Natural killer cell (primary cell): ENCODE measurements around the gene IRS2. TPM values are rescaled to one million over a fixed set of nuclear protein-coding genes. Genes with fewer than 3 reads are reported as not detected.

Source experiments
- ATAC-seq, 3 donors: fragments of 150-1000 bp in 2 of 3; fragments of 200-7000 bp in 1 of 3; cut with Tn5 transposase; 1 replicate in 1 of 3; 2 replicates in 2 of 3; pipeline ENCODE4 v1.10.0; 2021; ENCODE audit warnings: mild to moderate bottlenecking in 2 of 3, moderate library complexity in 2 of 3
- DNase-seq, 2 donors: peaks; one replicate each; pipeline versions ENCODE4 v3.0.0 to v3.0.0-alpha.2; 2013 to 2021; ENCODE audit warnings: mixed read lengths in 1 of 2
- H3K27ac ChIP-seq: one replicate; pipeline ENCODE4 v1.5.1; 2013; ENCODE audit warnings: mild to moderate bottlenecking, low read length
- H3K27me3 ChIP-seq: one replicate; pipeline ENCODE4 v1.6.1; 2013; ENCODE audit warnings: low read length; ENCODE audit not compliant: control insufficient read depth, insufficient read depth
- H3K36me3 ChIP-seq: one replicate; pipeline ENCODE4 v1.6.1; 2013; ENCODE audit warnings: low read length; ENCODE audit not compliant: control insufficient read depth, insufficient read depth
- H3K4me1 ChIP-seq: one replicate; pipeline ENCODE4 v1.6.1; 2013; ENCODE audit warnings: low read length; ENCODE audit not compliant: control insufficient read depth, insufficient read depth
- H3K4me3 ChIP-seq: one replicate; pipeline ENCODE4 v1.5.1; 2013; ENCODE audit warnings: low read length
- H3K9me3 ChIP-seq: one replicate; pipeline ENCODE4 v1.6.1; 2013; ENCODE audit warnings: low read length; ENCODE audit not compliant: control insufficient read depth, insufficient read depth
- H3K27ac Mint-ChIP-seq, 2 donors: one replicate each; pipeline ENCODE4 v1.8.0; 2022; ENCODE audit warnings: mild to moderate bottlenecking in 2 of 2, mixed read lengths in 2 of 2, moderate library complexity in 1 of 2
- H3K27me3 Mint-ChIP-seq, 2 donors: one replicate each; pipeline ENCODE4 v1.8.0; 2022; ENCODE audit warnings: low read depth in 2 of 2, mixed read lengths in 2 of 2
- H3K36me3 Mint-ChIP-seq: one replicate; pipeline ENCODE4 v1.8.0; 2022; ENCODE audit warnings: mixed read lengths
- H3K4me1 Mint-ChIP-seq, 2 donors: one replicate each; pipeline ENCODE4 v1.8.0; 2022; ENCODE audit warnings: mixed read lengths in 2 of 2
- H3K4me3 Mint-ChIP-seq: one replicate; pipeline ENCODE4 v1.8.0; 2022; ENCODE audit warnings: mild to moderate bottlenecking, moderate library complexity, mixed read lengths
- H3K9me3 Mint-ChIP-seq, 2 donors: one replicate each; pipeline ENCODE4 v1.8.0; 2022; ENCODE audit warnings: mixed read lengths in 2 of 2
- CTCF ChIP-seq: fragments of 200-600 bp; IDR thresholded peaks from one replicate; pipeline ENCODE4 v1.8.0; 2022; ENCODE audit warnings: antibody characterized with exemption
- WGBS: methylation state at CpG from one replicate; pipeline ENCODE4 v1.1.7; 2013; ENCODE audit warnings: missing lambda C conversion rate; ENCODE audit not compliant: insufficient coverage; 5-methylcytosine and 5-hydroxymethylcytosine counted together
- intact Hi-C: fragments of 100-400 bp; cut with micrococcal nuclease; formaldehyde crosslinking; loops from one replicate; pipeline ENCODE4 v1.14.2; 2022
- total RNA-seq, 4 donors: library from RNA; stranded (reverse); fragments of 120-200 nt in 1 of 4; gene quantifications; one replicate each; pipeline versions ENCODE4 v1.2.3 to v1.2.4, GENCODE V29; 2013 to 2022

Gene IRS2
- total RNA-seq, 3 donors from 2014 or later (not counting 1 experiment from before 2014, with no cell fraction given): 39.8 to 79.1 (median 60.9) TPM

- no peak for ATAC-seq
- H3K36me3 Mint-ChIP-seq: no peaks in the 10 kb centered on the region
- Histone ChIP-seq H3K9me3 (no peaks in the 10 kb centered on the region), H3K27me3 (no peaks in the 10 kb centered on the region), H3K4me3 (no peak overlapping the region), H3K36me3 (no peaks in the 10 kb centered on the region), H3K4me1 (no peaks in the 10 kb centered on the region), H3K27ac (no peak overlapping the region)
- H3K27me3 Mint-ChIP-seq: peaks cover 24 to 53% of the 10 kb centered on the region in 2 donors
- DNase-seq: no peak
- no peak overlapping the region for H3K27ac Mint-ChIP-seq
- TF ChIP-seq CTCF: no peak
- H3K9me3 Mint-ChIP-seq: no peaks in the 10 kb centered on the region
- H3K4me1 Mint-ChIP-seq: no peaks in the 10 kb centered on the region
- intact Hi-C loops: no loop called here
- WGBS: 78% methylated on average over 6 of the region's 6 CpGs
- no peak overlapping the region for H3K4me3 Mint-ChIP-seq
These were observed 33.5 kb upstream of the IRS2 start for GRCh38 chr13:109819874-109820273.

GRCh38 chr13:109818886-109819285 is 32.5 kb upstream of the IRS2 start:
- H3K27me3 Mint-ChIP-seq: peaks cover 27 to 53% of the 10 kb centered on the region in 2 donors
- H3K9me3 Mint-ChIP-seq: no peaks in the 10 kb centered on the region
- H3K27me3 ChIP-seq: no peaks in the 10 kb centered on the region
- DNase-seq (no peak), ATAC-seq (no peak)
- no peak overlapping the region for H3K4me3 Mint-ChIP-seq
- WGBS: 85% methylated on average over 3 of the region's 5 CpGs
- H3K9me3 ChIP-seq: no peaks in the 10 kb centered on the region
- intact Hi-C loops: no loop called here
- no peak overlapping the region for H3K4me3 ChIP-seq
- H3K27ac ChIP-seq: no peak overlapping the region
- H3K4me1 Mint-ChIP-seq: no peaks in the 10 kb centered on the region
- H3K27ac Mint-ChIP-seq: no peak overlapping the region
- no peaks in the 10 kb centered on the region for H3K4me1 ChIP-seq
- no peak for TF ChIP-seq CTCF
- H3K36me3 ChIP-seq: no peaks in the 10 kb centered on the region
- H3K36me3 Mint-ChIP-seq: no peaks in the 10 kb centered on the region

- Mint-ChIP-seq H3K36me3 (no peaks in the 10 kb centered on the region), H3K27ac (no peak overlapping the region), H3K9me3 (no peaks in the 10 kb centered on the region), H3K27me3 (peaks cover 35 to 61% of the 10 kb centered on the region in 2 donors), H3K4me3 (no peak overlapping the region), H3K4me1 (no peaks in the 10 kb centered on the region)
- no peak for ATAC-seq
- DNase-seq: no peak
- Histone ChIP-seq H3K36me3 (no peaks in the 10 kb centered on the region), H3K27me3 (no peaks in the 10 kb centered on the region), H3K9me3 (no peaks in the 10 kb centered on the region), H3K4me3 (no peak overlapping the region), H3K4me1 (no peaks in the 10 kb centered on the region), H3K27ac (no peak overlapping the region)
- intact Hi-C loops: no loop called here
- TF ChIP-seq CTCF: no peak
- WGBS: 67% methylated on average over 8 of the region's 9 CpGs
These were observed 31.5 kb upstream of the IRS2 start for GRCh38 chr13:109817591-109818535.
